HL-60 (cell line): ENCODE measurements around the gene UGT2B7.

Experiments used
- GABPA ChIP-seq: IDR thresholded peaks from 2 replicates; pipeline ENCODE4 v1.6.1; 2012; ENCODE audit warnings: low read depth
- REST ChIP-seq: IDR thresholded peaks from 2 replicates; pipeline ENCODE4 v1.6.1; 2012; ENCODE audit warnings: low read depth; ENCODE audit not compliant: insufficient replicate concordance
- TF ChIP-seq, protein P1 (sequence below): IDR thresholded peaks from one replicate; pipeline ENCODE4 v1.5.1; 2011; ENCODE audit warnings: low read length, control low read depth, inconsistent platforms; ENCODE audit not compliant: insufficient read depth

- TF ChIP-seq GABPA = no peak
- TF ChIP-seq, protein P1, sequence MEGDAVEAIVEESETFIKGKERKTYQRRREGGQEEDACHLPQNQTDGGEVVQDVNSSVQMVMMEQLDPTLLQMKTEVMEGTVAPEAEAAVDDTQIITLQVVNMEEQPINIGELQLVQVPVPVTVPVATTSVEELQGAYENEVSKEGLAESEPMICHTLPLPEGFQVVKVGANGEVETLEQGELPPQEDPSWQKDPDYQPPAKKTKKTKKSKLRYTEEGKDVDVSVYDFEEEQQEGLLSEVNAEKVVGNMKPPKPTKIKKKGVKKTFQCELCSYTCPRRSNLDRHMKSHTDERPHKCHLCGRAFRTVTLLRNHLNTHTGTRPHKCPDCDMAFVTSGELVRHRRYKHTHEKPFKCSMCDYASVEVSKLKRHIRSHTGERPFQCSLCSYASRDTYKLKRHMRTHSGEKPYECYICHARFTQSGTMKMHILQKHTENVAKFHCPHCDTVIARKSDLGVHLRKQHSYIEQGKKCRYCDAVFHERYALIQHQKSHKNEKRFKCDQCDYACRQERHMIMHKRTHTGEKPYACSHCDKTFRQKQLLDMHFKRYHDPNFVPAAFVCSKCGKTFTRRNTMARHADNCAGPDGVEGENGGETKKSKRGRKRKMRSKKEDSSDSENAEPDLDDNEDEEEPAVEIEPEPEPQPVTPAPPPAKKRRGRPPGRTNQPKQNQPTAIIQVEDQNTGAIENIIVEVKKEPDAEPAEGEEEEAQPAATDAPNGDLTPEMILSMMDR = no peak
- TF ChIP-seq REST = no peak
These were observed 21.0 kb upstream of the UGT2B7 start for GRCh38 chr4:69075061-69075792.
